ENCODE measurements around the gene IRX4. TPM values are rescaled to one million over a fixed set of nuclear protein-coding genes. Genes with fewer than 3 reads are reported as not detected.

The IRX4 gene
- total RNA-seq, 4 donors from 2014 or later: not detected

DNA sequence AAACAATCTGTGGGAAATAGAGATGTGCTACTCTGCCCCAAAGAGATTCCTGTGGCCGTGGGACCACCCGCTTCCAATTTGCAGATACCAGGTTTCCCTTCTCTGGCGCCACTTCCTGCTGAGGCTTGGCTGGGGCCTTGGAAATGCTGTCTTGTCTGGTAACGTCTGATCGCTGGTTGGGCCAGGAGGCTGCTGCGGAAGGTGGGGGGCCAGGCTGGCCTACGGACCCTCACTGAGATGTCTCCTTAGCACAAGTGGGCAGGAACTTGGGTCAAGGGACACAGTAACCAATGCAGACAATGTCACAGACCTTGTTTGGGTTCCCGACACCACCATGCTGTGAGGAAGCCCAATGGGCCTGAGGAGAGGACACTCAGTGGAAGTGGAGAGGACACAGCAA is 31.7 kb upstream of the IRX4 start:
- no peak for DNase-seq (ENCODE audit: low spot score in 2 of 2)
- H3K4me1 ChIP-seq: no peaks in the 10 kb centered on the region
- H3K9me3 ChIP-seq: peaks cover 0 to 40% (median 0%) of the 10 kb centered on the region in 4 donors
- 86 to 89% methylated on average over 8 of the region's 8 CpGs for WGBS, 2 donors
- TF ChIP-seq POLR2A (IDR thresholded peaks at IDR 0.05) (no peak), CTCF (IDR thresholded peaks at IDR 0.05) (no peak)
- no peaks in the 10 kb centered on the region for H3K36me3 ChIP-seq
- H3K27ac ChIP-seq: no peak overlapping the region
- no peak overlapping the region for H3K4me3 ChIP-seq
- no peaks in the 10 kb centered on the region for H3K27me3 ChIP-seq

GRCh38 chr5:1913578-1913977 is 30.9 kb upstream of the IRX4 start:
- Histone ChIP-seq H3K36me3 (no peaks in the 10 kb centered on the region), H3K4me3 (no peak overlapping the region), H3K27ac (no peak overlapping the region), H3K4me1 (no peaks in the 10 kb centered on the region), H3K27me3 (no peaks in the 10 kb centered on the region), H3K9me3 (peaks cover 0 to 44% (median 0%) of the 10 kb centered on the region in 4 donors)
- TF ChIP-seq CTCF (IDR thresholded peaks at IDR 0.05) (no peak), EP300 (IDR thresholded peaks at IDR 0.05) (no peak), POLR2A (IDR thresholded peaks at IDR 0.05) (no peak)
- WGBS, 2 donors: 83 to 87% methylated on average over 15 of the region's 15 CpGs
- no peak for DNase-seq (ENCODE audit: low spot score in 2 of 2)

DNA sequence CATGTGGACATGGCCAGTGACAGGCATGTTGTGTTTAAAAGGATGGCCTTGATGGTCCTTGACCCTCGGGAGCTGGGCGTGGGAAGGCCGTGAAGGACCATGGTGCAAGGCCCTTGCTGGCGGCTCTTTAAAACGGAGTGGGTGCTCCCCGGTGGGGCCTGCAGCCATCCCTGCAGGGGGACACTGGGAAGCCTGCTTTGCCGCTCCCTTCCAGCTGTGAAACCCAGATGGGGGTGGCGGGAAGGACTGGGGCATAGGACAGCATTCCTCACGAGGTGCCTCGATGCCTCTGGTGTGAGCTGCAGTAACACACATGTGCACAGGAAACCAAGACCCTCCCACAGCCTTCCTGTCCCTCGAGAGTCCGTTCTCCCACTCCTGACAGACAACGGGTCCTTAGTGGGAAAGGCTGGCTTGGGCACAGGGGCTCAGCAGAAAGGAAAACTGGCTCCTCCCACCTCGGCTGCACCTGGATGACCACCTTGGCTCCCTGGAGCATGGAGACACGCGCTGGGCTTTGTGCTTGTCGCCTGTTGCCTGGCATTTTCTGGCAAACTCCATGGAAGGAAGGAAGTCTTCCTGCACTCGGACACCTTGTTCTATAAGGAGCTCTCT is 30.3 kb upstream of the IRX4 start:
- no peaks in the 10 kb centered on the region for H3K4me1 ChIP-seq
- WGBS, 2 donors: 77 to 88% methylated on average over 15 to 18 of the region's 18 CpGs
- TF ChIP-seq POLR2A (IDR thresholded peaks at IDR 0.05) (no peak), EP300 (IDR thresholded peaks at IDR 0.05) (no peak), CTCF (IDR thresholded peaks at IDR 0.05) (no peak)

DNA sequence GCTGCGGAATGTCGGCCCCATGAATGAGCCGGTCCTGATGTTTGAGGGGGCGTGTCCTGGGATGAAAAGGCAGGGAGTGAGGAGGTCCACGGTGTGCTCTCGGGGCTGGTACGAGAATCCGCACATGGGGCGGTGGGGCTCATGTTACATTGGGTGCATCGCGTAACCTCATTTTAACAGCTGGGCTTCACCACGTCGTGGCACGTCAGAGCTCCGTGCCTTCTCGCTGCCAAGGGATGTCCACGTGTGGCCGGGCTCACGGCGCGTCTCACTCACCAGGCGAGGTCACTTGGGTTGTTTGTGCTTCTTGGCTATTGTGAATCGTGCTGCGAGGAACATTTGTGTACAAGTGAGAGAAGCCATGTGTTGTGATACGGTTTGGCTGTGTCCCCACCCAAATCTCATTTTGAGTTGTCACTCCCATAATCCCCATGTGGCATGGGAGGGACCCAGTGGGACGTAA is 29.1 kb upstream of the IRX4 start:
- no peak overlapping the region for H3K27ac ChIP-seq
- no peak for TF ChIP-seq POLR2A (IDR thresholded peaks at IDR 0.05)
- TF ChIP-seq EP300 (IDR thresholded peaks at IDR 0.05): no peak
- TF ChIP-seq CTCF (IDR thresholded peaks at IDR 0.05): no peak
- no peaks in the 10 kb centered on the region for H3K4me1 ChIP-seq
- no peaks in the 10 kb centered on the region for H3K27me3 ChIP-seq
- H3K36me3 ChIP-seq: no peaks in the 10 kb centered on the region
- WGBS, 2 donors: 83 to 84% methylated on average over 26 of the region's 26 CpGs
- DNase-seq (ENCODE audit: low spot score in 2 of 2): no peak
- peaks cover 0 to 49% (median 0%) of the 10 kb centered on the region in 4 donors for H3K9me3 ChIP-seq
- no peak overlapping the region for H3K4me3 ChIP-seq

More for the DNA sequence above, 30.3 kb upstream of the IRX4 start:
- Histone ChIP-seq H3K27me3 (no peaks in the 10 kb centered on the region), H3K4me3 (no peak overlapping the region), H3K27ac (no peak overlapping the region), H3K9me3 (peaks cover 0 to 48% (median 0%) of the 10 kb centered on the region in 4 donors), H3K36me3 (no peaks in the 10 kb centered on the region)
- no peak for DNase-seq (ENCODE audit: low spot score in 2 of 2)

DNA sequence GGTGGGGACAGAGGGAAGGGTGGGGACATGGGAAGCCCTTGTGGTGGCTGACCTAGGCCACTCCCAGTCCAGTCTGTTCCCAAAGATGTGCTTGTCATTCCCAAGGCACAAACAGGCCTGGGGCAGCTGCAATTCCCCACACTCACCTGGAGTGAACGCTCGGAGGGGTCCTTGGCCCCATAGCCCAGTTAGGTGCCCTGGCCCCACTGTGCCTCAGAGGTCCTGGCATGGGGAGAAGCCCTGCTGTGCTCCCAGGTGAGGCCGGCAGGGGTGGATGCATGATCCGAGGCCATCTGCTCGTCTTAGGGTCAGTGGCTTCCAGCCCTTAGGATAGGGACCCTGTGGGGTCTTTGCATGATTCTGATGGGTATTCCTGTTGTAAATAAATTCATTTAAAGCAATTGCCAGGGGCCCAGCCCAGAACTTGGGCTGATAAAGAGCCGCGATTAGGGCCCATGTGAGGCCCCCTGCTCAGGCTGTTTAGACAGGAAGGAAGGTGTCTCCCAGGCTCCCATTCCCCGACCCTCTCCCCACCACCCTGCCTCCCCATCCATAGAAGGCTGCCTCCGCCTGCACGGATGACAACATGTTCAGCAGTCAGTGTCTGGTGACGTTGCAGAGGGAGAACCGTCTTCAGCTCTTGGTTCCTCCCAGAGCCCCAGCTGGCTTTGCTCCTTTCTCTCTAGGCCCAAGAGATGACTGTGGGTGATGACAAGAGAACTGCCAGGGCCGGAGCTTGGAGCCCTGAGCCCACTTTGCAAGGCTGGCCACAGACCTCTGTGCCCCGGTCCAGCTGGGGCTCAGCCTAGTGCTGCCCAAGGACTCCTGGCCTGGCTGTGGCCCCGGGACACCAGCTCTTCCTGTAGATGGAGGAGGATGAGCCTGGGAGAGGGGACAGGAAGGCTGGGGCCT is 28.4 kb upstream of the IRX4 start:
- DNase-seq (ENCODE audit: low spot score in 2 of 2): no peak
- 76 to 87% methylated on average over 9 to 15 of the region's 15 CpGs for WGBS, 2 donors
- H3K9me3 ChIP-seq: peaks cover 0 to 47% (median 0%) of the 10 kb centered on the region in 4 donors
- no peak overlapping the region for H3K27ac ChIP-seq
- no peaks in the 10 kb centered on the region for H3K36me3 ChIP-seq
- H3K4me1 ChIP-seq: no peaks in the 10 kb centered on the region
- H3K27me3 ChIP-seq: no peaks in the 10 kb centered on the region
- H3K4me3 ChIP-seq: no peak overlapping the region
- no peak for TF ChIP-seq EP300 (IDR thresholded peaks at IDR 0.05)
- no peak for TF ChIP-seq CTCF (IDR thresholded peaks at IDR 0.05)
- no peak for TF ChIP-seq POLR2A (IDR thresholded peaks at IDR 0.05)

Measured in tibial nerve (tissue), 4 donors.